Muscle of arm (tissue), 12 donors: Measurements from ENCODE around the gene SPRY4. TPM values are rescaled to one million over a fixed set of nuclear protein-coding genes. Genes with fewer than 3 reads are reported as not detected.
"Not testable (repeated sequence)": the region's sequence is repeated elsewhere in the genome, so short reads cannot be mapped to it uniquely, and the experiment has no call there.

Experiments used
- DNase-seq: peaks from one replicate; pipeline ENCODE4 v3.0.0-alpha.2; 2013
- polyA plus RNA-seq, 12 donors: library from polyadenylated mRNA; unstranded; fragments of 120-200 nt; gene quantifications; one replicate each; pipeline ENCODE4 v1.2.1, GENCODE V29; 2013; ENCODE audit not compliant: insufficient read length in 12 of 12

The SPRY4 gene
- polyA plus RNA-seq, 12 donors = 39.4 to 65.3 (median 52.9) TPM; not detected in 1

- no peak for DNase-seq
Measured at GRCh38 chr5:142342128-142342981, 17.5 kb upstream of the SPRY4 start.

DNA sequence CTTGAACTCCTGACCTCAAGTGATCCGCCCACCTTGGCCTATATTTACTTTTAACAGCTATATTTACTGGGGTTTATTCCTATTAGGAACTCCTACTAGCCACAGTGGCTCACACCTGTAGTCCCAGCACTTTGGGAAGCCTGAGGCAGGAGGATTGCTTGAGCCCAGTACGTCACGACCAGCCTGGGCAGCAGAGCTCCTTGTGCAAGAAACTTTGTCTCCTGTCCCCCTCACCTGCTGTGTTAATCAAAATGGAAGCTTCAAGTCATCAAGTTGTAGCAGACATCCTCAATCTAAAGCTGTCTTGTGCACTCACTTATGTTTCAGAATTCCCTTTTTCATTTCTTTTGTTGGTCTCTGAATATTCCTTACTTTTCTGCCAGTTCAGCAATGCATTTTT lies 15.0 kb upstream of the SPRY4 start:
- no peak for DNase-seq

GRCh38 chr5:142334538-142334937 lies 9.7 kb upstream of the SPRY4 start:
- no peak for DNase-seq

- DNase-seq = not testable (repeated sequence)
Measured at GRCh38 chr5:142333749-142334148, 8.9 kb upstream of the SPRY4 start.

DNA sequence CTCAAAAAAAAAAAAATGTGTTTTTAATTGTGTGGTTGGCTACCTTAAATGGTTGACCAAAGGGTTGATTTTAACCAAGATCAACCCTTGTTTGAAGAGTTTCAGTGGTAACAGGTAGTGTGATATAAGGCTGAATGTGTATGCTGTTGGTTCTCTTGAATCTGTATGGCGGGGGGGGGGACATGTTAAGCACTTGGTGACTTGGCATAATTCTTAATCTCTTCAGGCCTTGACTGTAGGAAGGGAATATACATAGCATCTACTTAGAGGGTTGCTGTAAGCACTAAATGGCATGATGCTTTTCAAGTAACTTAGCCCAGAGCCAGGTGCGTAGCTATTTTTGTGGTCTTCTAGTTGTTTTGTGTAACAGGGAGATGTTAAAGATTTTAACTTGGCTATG lies 5.6 kb upstream of the SPRY4 start:
- DNase-seq = no peak

GRCh38 chr5:142330026-142330425 lies 5.2 kb upstream of the SPRY4 start:
- DNase-seq = no peak

DNA sequence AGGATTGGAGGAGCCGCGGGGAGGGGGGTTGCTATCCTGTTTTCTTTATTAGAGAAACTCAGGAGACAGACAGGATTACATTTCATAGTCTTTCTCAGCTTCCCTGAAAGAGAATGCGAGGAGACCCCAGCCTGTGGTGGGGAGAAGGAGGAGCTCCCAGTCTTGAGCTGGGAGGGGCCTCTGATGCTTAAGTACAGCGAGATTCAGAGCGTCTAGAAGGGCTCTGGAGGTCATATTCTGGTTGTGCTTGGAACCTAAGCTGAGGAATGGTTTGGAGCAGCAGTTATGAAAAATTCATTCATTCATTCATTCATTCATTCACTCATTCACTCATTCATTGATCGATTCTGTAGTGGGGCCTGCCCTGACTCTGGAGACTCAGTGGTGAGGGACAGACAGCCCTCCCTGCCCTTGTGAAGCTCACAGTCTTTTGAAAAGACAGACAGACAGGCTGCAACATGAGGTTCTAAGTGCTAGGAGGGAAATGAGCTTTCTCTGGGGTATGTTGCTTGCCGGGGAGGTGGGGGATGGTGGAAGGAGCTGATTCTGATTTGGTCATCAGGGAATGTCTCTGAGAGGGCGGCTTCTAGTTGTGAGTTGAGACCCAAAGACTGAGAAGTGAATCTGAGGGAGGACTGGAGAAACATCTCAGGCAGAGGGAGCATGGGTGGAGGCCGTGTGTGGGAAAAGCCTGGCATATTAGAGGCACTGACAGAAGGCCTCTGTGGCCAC lies 2.5 kb upstream of the SPRY4 start:
- no peak for DNase-seq

- no peak for DNase-seq
Measured at GRCh38 chr5:142326480-142326938, 1.7 kb upstream of the SPRY4 start.

DNA sequence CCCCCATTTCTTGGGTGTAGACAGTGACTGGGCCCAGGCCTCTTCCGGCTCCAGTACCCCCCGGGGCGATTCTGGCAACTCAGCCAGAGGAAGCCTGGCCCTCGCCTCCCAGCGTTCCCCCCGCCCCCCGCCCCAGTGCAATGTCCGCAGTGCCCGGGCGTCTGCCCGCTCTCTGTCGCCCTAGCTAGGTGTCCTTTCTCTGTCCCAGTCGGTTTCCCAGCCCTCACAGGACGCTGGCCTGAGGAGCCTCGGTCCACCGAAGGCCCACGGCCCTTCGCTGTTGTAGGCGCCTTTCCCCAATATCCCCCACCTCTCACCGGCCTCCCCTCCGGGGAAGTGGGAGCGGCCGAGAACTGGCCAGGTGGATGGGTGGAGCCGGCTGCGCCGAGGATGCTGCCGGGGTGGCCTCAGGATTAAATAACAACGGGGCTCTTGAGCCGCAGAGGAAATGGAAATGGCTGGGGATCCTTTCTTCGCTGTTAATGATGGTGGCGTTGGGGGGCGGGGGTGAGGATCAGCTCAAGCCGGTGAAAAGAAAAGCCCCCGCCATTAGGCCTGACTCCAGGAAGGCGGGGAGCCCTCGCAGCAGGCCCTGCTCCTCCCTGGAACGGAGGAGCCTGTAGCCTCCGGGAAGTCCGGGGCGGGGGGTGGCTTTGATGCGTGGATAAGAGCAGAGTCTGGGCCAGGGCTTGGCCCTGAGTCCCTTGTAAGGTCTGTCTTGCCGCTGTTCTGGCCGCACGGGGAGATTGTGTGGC lies 1.1 kb upstream of the SPRY4 start:
- no peak for DNase-seq

GRCh38 chr5:142324136-142324870 lies 518 bp downstream of the SPRY4 start:
- no peak for DNase-seq

DNA sequence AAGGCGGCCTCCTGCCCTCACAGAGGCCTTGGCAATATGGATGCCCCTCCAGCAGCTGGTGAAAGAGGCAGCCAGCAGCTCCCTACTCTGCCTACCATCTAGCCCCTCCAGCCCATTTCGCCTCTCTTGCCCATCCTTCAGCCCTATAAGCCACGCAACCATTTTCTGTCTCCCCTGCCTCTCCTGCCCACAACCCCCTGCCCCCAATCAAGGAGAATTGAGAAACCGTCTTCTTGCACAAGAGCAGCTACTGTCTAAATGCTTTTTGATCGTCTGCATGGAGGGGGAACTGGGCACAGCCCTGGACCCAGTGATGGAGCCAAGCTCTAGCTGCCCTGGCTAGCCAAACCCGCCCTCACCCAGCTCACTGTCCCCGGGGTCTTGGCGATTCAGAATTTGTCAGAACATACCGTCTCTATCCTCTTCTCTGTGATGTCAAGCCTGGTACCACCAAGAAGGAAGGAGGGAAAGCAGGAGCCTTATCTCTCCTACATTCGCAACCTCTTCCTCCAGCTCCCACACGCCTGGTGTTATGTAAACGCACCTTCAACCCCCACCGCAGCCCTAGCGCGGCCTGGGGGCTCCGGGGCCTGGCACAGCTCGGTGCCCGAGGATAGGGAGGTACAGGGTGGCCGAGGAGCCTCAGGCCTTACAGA lies 1.2 kb downstream of the SPRY4 start:
- no peak for DNase-seq

DNA sequence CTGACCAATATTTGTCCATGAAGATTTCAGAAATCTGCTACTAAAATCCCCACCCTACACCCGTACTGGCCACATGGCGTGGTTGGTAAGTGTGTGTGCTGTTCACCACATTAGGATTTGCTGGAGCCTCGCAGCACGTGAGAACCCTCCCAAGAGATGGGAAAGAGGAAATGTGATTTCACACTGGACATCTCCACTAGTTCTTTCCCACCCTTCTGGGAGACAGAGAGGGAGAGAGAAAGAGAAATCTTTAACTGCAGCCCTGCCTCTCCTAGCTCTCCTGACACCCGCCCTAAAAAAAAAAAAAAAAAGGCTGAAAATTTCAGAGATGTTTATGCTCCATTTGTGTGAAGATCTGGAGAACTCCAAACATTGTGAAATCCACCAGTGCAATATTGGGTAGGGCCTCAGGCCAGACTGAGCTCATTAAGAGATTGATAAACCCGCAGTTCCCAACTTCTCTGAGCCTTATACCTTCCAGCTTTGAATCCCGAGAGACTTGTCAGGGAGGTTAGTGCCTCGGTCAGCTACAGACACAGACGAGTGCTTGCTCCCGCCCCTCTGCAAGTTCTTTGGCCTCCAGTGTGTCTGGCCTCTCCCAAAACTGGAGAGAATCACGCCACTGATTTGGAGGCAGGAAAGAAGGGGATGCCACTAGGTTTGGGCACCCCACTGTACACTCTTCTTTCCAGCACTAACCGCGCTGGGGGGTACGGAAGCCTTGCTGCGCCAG lies 1.9 kb downstream of the SPRY4 start:
- DNase-seq = no peak

- no peak for DNase-seq
Measured at GRCh38 chr5:142322403-142322746, 2.4 kb downstream of the SPRY4 start.

- DNase-seq = peak; percentile 75
Measured at GRCh38 chr5:142320851-142321560, 3.8 kb downstream of the SPRY4 start.

DNA sequence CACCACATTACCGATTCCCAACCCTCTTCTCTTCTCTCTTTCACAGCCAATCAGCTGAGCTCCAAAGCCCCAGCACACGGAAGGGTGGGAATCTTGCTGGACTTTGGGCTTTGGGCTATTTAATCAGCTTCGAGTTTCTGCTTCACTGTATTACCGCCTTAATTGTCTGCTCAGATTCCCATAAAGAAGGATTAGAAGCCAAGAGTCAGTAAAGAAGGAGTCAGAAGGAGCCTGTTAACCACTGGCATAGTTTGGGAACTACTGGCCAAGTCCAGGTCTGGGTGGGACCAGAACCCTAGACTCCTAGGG lies 4.4 kb downstream of the SPRY4 start:
- DNase-seq = no peak

GRCh38 chr5:142319560-142320429 lies 5.0 kb downstream of the SPRY4 start:
- DNase-seq = no peak

DNA sequence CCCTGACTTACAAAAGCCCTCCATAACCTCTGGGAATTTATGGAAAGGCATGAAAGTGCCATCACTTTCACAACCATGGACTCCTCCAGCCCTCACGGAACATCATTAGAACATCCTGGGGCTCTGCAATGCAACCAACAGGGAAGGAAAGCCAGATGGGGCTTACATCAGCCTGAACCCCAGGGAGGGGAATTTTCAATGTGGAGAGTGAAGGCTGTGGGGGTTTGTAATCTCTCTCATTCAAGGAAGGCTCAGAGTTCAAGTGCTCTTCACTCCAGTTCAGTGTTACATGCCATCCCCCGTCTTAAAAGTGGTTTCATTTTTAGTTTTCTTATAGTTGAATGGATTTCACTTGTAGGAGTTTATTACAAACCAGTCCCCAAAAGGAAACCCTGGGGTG lies 5.7 kb downstream of the SPRY4 start:
- no peak for DNase-seq

DNA sequence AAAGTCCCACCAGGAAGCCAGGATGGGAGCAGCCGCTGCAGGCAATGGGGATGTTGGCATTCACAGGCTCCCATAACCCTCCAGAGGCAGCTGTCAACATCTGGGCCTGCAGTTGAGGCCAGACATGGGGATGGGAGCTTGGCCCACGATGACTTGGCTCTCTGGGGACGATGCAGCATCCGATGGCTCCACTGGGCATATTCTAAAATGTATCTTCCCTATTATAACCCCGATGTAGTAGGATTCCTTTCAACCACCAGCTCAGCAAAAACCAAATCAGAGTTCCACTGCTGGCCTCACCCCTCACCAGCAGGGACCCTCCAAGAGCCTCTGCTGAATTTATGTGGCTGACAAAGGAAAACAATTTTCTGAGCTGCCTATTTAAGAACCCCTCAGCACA lies 7.1 kb downstream of the SPRY4 start:
- DNase-seq = no peak

- DNase-seq = no peak
Measured at GRCh38 chr5:142317173-142317572, 7.6 kb downstream of the SPRY4 start.
